Measurements from ENCODE around the gene BCKDHA. TPM values are rescaled to one million over a fixed set of nuclear protein-coding genes. Genes with fewer than 3 reads are reported as not detected.

BCKDHA gene
- total and polyA plus RNA-seq, 2 of the 4 experiments (the other 2 are of a cell fraction), result 7.6 to 7.7 TPM

DNA sequence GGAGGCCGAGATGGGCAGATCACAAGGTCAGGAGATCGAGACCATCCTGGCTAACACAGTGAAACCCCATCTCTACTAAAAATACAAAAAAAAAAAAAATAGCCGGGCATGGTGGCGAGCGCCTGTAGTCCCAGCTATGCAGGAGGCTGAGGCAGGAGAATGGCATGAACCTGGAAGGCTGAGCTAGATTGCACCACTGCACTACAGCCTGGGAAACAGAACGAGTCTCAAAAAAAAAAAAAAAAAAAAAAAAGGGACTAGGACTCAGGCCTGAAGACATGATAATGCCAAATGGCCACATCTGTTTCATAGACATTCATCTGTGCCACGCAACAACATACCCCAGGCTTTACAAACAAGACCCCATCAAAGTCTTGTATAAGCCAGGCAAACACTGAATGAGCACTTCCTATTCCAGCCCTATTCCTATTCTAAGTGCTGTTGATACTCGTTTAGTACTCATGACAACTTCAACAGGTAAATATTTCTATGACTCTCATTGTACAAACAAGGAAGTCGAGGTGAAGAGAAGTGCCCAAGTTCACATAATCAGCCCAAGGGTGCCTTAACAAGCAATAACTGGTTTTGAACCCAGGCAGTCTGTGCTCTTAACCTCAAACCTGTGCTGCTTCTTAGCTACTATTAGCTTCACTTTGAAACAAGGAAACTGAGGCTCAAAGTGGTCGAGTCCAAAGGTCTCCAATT lies 35.3 kb upstream of the BCKDHA start:
- ATAC-seq (ENCODE audit: low read depth) (no peak), DNase-seq (no peak)
- no peak overlapping the region for H3K14ac ChIP-seq (replicated peaks; ENCODE audit: low read depth, low read length)
- H3K4me3 ChIP-seq (ENCODE audit: insufficient read depth, low read depth, low read length), result no peak overlapping the region
- H3K9me3 ChIP-seq (ENCODE audit: control insufficient read depth, insufficient read depth, low read length), result no peaks in the 10 kb centered on the region
- ChIA-PET POLR2A (ENCODE audit: unreplicated experiment) (no interaction called here), CTCF (no interaction called here)
- no peak overlapping the region; a peak in 1 of 4 replicates for H4K8ac ChIP-seq (ENCODE audit: low read depth in 2 of 2, low read length in 2 of 2)
- H3K56ac ChIP-seq (ENCODE audit: extremely low read depth, insufficient read depth, low read length), result no peak overlapping the region
- no peaks in the 10 kb centered on the region for H4K20me1 ChIP-seq (ENCODE audit: insufficient read depth, low read length)
- H3K4ac ChIP-seq (ENCODE audit: low read depth, low read length), result no peak overlapping the region
- no peak overlapping the region for H2BK20ac ChIP-seq (ENCODE audit: low read depth, low read length)
- H2BK5ac ChIP-seq (ENCODE audit: low read depth, low read length, poor library complexity, severe bottlenecking), result no peak overlapping the region
- H3K79me1 ChIP-seq (ENCODE audit: low read depth in 1 of 2, low read length in 2 of 2), result peaks cover 21 to 42% of the 10 kb centered on the region in 2 experiments
- H3K36me3 ChIP-seq (ENCODE audit: control insufficient read depth, insufficient read depth, low read length), result no peaks in the 10 kb centered on the region
- no peak overlapping the region for H4K5ac ChIP-seq (ENCODE audit: low read depth, low read length)
- H3K18ac ChIP-seq (ENCODE audit: low read depth, low read length), result no peak overlapping the region
- BruUV-seq (replicated peaks), result no TSS peak
- 67% methylated on average over 3 of the region's 10 CpGs; no CpG with 5 or more reads in 1 of the 2 experiments for WGBS, 2 experiments (ENCODE audit: extremely low coverage in 2 of 2, insufficient read length in 1 of 2)
- H3K4me2 ChIP-seq (ENCODE audit: low read depth, low read length), result no peak overlapping the region
- H2BK15ac ChIP-seq (ENCODE audit: low read depth, low read length), result no peak overlapping the region
- H3K4me1 ChIP-seq (ENCODE audit: control insufficient read depth, insufficient read depth, low read length), result peaks cover 7% of the 10 kb centered on the region
- intact Hi-C loops (cut with micrococcal nuclease) (no loop called here), in situ Hi-C loops (cut with MboI; ENCODE audit: low sequenced_read_pairs) (no loop called here), dilution Hi-C loops (cut with HindIII; ENCODE audit: low sequenced_read_pairs, unreplicated experiment) (no loop called here)
- TF ChIP-seq RCOR1 (IDR thresholded peaks at IDR 0.05; ENCODE audit: insufficient replicate concordance, low read length) (no peak), MAFK (IDR thresholded peaks at IDR 0.05; ENCODE audit: low read depth, low read length) (no peak), BHLHE40 (IDR thresholded peaks at IDR 0.05; ENCODE audit: low read depth, low read length) (no peak), FOS (IDR thresholded peaks at IDR 0.05; ENCODE audit: low read depth, low read length) (no peak), POLR2A (IDR thresholded peaks at IDR 0.05; ENCODE audit: low read depth, low read length) (no peak), SMC3 (IDR thresholded peaks at IDR 0.05; ENCODE audit: low read depth, low read length) (no peak), MAZ (IDR thresholded peaks at IDR 0.05; ENCODE audit: borderline replicate concordance, low read depth, low read length) (no peak), RAD21 (IDR thresholded peaks at IDR 0.05; ENCODE audit: low read length) (no peak), CEBPB (IDR thresholded peaks at IDR 0.05; ENCODE audit: low read depth, low read length) (no peak), RFX5 (IDR thresholded peaks at IDR 0.05; ENCODE audit: low read depth, low read length) (no peak), NFE2L2 (IDR thresholded peaks at IDR 0.05; ENCODE audit: low read depth, low read length) (no peak), MXI1 (IDR thresholded peaks at IDR 0.05; ENCODE audit: borderline replicate concordance, low read depth, low read length) (no peak), CHD1 (IDR thresholded peaks at IDR 0.05; ENCODE audit: low read depth, low read length) (no peak)
- TF ChIP-seq, protein P1, sequence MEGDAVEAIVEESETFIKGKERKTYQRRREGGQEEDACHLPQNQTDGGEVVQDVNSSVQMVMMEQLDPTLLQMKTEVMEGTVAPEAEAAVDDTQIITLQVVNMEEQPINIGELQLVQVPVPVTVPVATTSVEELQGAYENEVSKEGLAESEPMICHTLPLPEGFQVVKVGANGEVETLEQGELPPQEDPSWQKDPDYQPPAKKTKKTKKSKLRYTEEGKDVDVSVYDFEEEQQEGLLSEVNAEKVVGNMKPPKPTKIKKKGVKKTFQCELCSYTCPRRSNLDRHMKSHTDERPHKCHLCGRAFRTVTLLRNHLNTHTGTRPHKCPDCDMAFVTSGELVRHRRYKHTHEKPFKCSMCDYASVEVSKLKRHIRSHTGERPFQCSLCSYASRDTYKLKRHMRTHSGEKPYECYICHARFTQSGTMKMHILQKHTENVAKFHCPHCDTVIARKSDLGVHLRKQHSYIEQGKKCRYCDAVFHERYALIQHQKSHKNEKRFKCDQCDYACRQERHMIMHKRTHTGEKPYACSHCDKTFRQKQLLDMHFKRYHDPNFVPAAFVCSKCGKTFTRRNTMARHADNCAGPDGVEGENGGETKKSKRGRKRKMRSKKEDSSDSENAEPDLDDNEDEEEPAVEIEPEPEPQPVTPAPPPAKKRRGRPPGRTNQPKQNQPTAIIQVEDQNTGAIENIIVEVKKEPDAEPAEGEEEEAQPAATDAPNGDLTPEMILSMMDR (conservative IDR thresholded peaks at IDR 0.05; ENCODE audit: low read depth, low read length), result no peak
- TF ChIP-seq, protein P2, sequence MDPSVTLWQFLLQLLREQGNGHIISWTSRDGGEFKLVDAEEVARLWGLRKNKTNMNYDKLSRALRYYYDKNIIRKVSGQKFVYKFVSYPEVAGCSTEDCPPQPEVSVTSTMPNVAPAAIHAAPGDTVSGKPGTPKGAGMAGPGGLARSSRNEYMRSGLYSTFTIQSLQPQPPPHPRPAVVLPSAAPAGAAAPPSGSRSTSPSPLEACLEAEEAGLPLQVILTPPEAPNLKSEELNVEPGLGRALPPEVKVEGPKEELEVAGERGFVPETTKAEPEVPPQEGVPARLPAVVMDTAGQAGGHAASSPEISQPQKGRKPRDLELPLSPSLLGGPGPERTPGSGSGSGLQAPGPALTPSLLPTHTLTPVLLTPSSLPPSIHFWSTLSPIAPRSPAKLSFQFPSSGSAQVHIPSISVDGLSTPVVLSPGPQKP (IDR thresholded peaks at IDR 0.05; ENCODE audit: borderline replicate concordance, low read depth, low read length), result no peak
- TF ChIP-seq, protein P3, sequence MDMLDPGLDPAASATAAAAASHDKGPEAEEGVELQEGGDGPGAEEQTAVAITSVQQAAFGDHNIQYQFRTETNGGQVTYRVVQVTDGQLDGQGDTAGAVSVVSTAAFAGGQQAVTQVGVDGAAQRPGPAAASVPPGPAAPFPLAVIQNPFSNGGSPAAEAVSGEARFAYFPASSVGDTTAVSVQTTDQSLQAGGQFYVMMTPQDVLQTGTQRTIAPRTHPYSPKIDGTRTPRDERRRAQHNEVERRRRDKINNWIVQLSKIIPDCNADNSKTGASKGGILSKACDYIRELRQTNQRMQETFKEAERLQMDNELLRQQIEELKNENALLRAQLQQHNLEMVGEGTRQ (IDR thresholded peaks at IDR 0.05; ENCODE audit: low read depth, low read length), result no peak
- H3K27me3 ChIP-seq (ENCODE audit: control insufficient read depth, insufficient read depth, low read length), result no peaks in the 10 kb centered on the region
- no peak overlapping the region for H3K9ac ChIP-seq (ENCODE audit: low read depth, low read length)
- H4K91ac ChIP-seq (ENCODE audit: insufficient read depth, low read depth, low read length), result no peak overlapping the region
- peaks cover 11% of the 10 kb centered on the region for H3K9me1 ChIP-seq (ENCODE audit: insufficient read depth, low read length)
- no peak overlapping the region for H2BK120ac ChIP-seq (ENCODE audit: low read depth, low read length)
- no peak overlapping the region for H3K23ac ChIP-seq (ENCODE audit: low read depth, low read length)
- no peak overlapping the region for H3K27ac ChIP-seq (ENCODE audit: insufficient read depth, low read length)
- no peak overlapping the region for H2AK5ac ChIP-seq (ENCODE audit: low read depth, low read length)
- H2AK9ac ChIP-seq (replicated peaks; ENCODE audit: low read depth, low read length, poor library complexity), result no peak overlapping the region
- H2AFZ ChIP-seq (replicated peaks; ENCODE audit: low read length, poor library complexity), result no peak overlapping the region
